Tibial artery (tissue), 4 donors: ENCODE measurements around the gene OBSL1.

ENCODE experiments used
- DNase-seq, 2 donors: peaks; one replicate each; pipeline ENCODE4 v3.0.0-alpha.2; 2019
- H3K27ac ChIP-seq, 2 donors: fragments of 200-600 bp; sonication (generic) in 1 of 2; 1 replicate in 1 of 2; 2 replicates in 1 of 2; pipeline ENCODE4 v1.5.1; 2018 to 2019; ENCODE audit warnings: mild to moderate bottlenecking in 1 of 2
- H3K27me3 ChIP-seq, 2 donors: fragments of 200-600 bp; sonication (generic) in 1 of 2; one replicate each; pipeline versions ENCODE4 v1.5.1 to v1.6.0; 2016 to 2019
- H3K36me3 ChIP-seq, 3 donors: fragments of 200-600 bp; sonication (generic) in 2 of 3; one replicate each; pipeline ENCODE4 v1.5.1; 2016 to 2019; ENCODE audit warnings: mild to moderate bottlenecking in 2 of 3
- H3K4me1 ChIP-seq, 4 donors: fragments of 200-600 bp; sonication (generic) in 2 of 4; 1 replicate in 3 of 4; 2 replicates in 1 of 4; pipeline ENCODE4 v1.5.1; 2016 to 2019
- H3K4me3 ChIP-seq, 2 donors: fragments of 200-600 bp; sonication (generic) in 1 of 2; 1 replicate in 1 of 2; 2 replicates in 1 of 2; pipeline ENCODE4 v1.5.1; 2018 to 2019; ENCODE audit warnings: mild to moderate bottlenecking in 2 of 2
- H3K9me3 ChIP-seq, 3 donors: fragments of 200-600 bp; sonication (generic) in 1 of 3; one replicate each; pipeline ENCODE4 v1.5.1; 2016 to 2019
- intact Hi-C: fragments of 100-400 bp; cut with DNase I; formaldehyde crosslinking; loops from one replicate; pipeline ENCODE4 v1.15.0; 2023; ENCODE audit warnings: low total_unique reads
- TF ChIP-seq, protein P1 (sequence below), 2 experiments: fragments of 200-600 bp in 1 of 2; fragments of 450-650 bp in 1 of 2; IDR thresholded peaks; one replicate each; pipeline ENCODE4 v1.5.1; 2017 to 2019; ENCODE audit warnings: antibody characterized with exemption in 2 of 2, mild to moderate bottlenecking in 1 of 2, moderate library complexity in 1 of 2

OBSL1 gene

DNA sequence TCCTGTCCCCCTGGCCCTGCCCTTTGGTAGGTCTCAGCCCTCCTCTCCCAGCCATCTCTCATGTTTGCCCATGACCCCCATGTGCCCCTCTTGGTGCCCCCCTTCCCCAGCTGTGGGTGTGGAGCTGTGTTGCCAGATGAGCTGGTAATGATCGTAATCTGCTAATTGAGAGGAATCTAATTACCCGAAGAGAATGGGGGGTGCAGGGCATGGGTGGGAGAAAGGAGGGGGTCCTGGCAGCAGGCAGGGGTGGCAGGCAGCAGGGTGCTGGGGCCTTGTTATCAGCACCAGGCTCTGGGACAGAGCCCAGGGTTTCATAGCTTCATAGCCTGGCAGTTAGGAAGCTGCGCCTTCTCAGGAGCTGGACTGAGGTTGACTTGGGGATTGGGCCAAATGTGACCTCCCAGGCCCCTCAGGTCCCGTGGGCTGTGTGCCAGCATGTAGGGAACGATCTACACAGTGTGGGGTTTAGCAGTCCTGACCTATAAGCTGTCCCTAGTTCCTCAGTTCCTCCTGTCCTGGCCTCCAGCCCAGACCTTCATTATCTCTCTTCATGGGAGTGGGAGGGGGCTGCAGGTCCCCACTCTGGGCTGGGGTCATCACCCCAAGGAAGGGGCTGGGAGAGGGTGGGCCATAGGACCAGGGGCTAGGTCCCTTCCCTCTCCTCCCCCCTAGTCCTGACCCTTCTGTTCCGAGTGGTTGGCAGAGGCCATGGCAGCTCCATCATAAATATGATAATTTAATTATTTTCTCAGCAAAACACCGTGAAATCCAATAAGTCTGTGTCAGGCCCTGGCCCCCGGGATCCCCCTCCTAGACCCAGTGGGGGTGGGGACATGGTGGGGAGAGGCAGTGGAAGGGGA, 63.5 kb downstream of the OBSL1 start:
- Histone ChIP-seq H3K4me3 (no peak overlapping the region), H3K27me3 (peaks cover 0 to 22% of the 10 kb centered on the region in 2 donors), H3K4me1 (peaks cover 0 to 42% (median 27%) of the 10 kb centered on the region in 4 donors), H3K27ac (no peak overlapping the region), H3K36me3 (peaks cover 30 to 51% (median 44%) of the 10 kb centered on the region in 3 donors), H3K9me3 (no peaks in the 10 kb centered on the region)
- DNase-seq: no peak
- intact Hi-C loops: no loop called here
- TF ChIP-seq, protein P1, sequence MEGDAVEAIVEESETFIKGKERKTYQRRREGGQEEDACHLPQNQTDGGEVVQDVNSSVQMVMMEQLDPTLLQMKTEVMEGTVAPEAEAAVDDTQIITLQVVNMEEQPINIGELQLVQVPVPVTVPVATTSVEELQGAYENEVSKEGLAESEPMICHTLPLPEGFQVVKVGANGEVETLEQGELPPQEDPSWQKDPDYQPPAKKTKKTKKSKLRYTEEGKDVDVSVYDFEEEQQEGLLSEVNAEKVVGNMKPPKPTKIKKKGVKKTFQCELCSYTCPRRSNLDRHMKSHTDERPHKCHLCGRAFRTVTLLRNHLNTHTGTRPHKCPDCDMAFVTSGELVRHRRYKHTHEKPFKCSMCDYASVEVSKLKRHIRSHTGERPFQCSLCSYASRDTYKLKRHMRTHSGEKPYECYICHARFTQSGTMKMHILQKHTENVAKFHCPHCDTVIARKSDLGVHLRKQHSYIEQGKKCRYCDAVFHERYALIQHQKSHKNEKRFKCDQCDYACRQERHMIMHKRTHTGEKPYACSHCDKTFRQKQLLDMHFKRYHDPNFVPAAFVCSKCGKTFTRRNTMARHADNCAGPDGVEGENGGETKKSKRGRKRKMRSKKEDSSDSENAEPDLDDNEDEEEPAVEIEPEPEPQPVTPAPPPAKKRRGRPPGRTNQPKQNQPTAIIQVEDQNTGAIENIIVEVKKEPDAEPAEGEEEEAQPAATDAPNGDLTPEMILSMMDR (IDR thresholded peaks at IDR 0.05): no peak

DNA sequence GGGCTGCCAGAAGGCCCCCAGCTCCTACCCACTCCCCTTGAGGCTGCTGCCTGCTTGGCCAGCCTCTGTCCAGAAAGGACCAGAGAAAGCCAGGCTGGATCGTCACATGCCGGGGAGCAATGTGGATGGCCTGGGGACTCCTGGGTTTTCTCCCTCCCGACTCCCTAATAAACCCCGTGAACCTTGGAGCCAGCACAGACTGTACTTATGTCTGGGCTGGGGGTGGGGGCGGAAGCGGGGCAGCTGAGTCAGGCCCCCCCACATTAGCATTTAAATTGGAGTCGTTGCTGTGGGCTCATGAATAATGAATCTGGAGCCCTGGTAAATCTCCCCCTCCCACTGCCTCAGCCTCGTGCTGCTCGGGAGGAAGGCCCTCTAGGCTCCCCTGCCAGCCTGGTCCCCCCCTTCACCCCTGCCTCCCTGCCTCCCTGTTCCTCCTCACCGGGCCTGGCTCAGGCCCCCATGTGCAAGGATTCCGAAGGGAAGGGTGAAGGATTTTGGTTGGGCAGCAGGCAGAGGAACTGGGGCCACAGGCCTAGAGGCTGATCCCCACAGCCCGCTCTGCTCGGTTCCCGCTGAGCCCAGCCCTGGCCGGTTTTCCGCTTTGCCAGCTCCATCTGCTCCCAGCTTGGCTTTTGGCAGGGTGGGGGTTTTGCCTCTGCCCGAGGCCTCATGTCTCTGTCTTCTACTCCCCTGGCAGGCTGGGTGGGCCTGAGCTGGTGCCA, 64.4 kb downstream of the OBSL1 start:
- Histone ChIP-seq H3K4me1 (peaks cover 0 to 38% (median 26%) of the 10 kb centered on the region in 4 donors), H3K4me3 (no peak overlapping the region), H3K36me3 (peaks cover 36 to 60% (median 51%) of the 10 kb centered on the region in 3 donors), H3K27ac (no peak overlapping the region), H3K27me3 (peaks cover 0 to 13% of the 10 kb centered on the region in 2 donors), H3K9me3 (no peaks in the 10 kb centered on the region)
- intact Hi-C loops: no loop called here
- TF ChIP-seq, protein P1 (IDR thresholded peaks at IDR 0.05): no peak
- peak in 1 of 2 donors; percentile 65 for DNase-seq

DNA sequence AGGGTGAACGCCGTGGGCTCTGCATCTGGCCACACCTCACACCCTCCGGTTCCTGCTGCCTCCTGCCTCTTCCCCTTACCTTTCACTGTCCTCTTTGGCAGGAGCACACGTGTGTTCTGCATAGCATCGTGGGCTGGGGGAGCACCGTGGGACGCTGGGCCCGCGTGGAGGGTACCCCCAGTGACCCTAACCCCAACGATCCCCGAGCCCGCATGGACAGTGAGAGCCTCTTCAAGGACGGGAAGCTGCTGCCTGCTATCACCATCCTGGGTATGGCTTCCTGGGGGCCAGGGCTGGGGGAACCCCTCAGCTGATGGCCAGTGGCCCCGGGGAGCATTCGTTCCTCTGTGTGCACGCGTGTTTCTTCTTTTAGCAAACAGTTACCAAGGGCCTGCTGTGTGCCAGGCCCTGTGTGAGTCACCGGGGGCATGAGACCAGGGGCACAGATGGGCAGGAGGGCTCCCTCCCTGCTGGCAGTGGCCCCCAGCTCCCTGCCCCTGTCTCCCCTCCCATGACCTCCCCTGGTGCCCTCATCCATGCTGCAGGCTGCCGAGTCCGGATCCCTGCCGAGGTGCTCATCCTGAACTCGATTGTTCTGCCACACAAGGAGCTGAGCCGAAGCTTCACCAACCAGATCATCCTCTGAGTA, 65.1 kb downstream of the OBSL1 start:
- no peak overlapping the region for H3K27ac ChIP-seq
- no peak for DNase-seq
- H3K4me3 ChIP-seq: no peak overlapping the region
- peaks cover 36 to 67% (median 57%) of the 10 kb centered on the region in 3 donors for H3K36me3 ChIP-seq
- no peaks in the 10 kb centered on the region for H3K9me3 ChIP-seq
- H3K4me1 ChIP-seq: peaks cover 0 to 31% (median 23%) of the 10 kb centered on the region in 4 donors
- TF ChIP-seq, protein P1 (IDR thresholded peaks at IDR 0.05): no peak
- H3K27me3 ChIP-seq: peaks cover 0 to 7% of the 10 kb centered on the region in 2 donors
- intact Hi-C loops: no loop called here

DNA sequence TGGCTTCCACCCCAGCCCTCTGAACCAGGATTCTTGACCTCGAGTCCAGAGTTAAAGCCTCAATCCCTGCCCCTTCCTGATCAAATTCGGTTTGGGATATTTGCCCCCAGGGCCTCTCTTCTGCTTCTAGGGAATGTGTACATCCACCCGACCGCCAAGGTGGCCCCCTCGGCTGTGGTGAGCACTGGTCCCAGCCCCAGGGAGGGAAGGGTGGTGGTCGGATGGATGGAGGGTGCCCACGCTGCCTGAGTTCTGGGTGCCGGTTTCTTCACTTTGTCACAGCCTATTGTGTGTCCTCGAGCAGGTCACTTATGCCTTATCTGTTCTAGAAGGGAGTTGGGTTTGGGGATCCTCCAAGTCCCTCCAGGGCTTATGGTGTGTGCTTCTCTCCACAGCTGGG, 65.8 kb downstream of the OBSL1 start:
- peaks cover 0 to 24% (median 21%) of the 10 kb centered on the region in 4 donors for H3K4me1 ChIP-seq
- no peak overlapping the region for H3K27ac ChIP-seq
- intact Hi-C loops: no loop called here
- TF ChIP-seq, protein P1 (IDR thresholded peaks at IDR 0.05): no peak
- H3K9me3 ChIP-seq: no peaks in the 10 kb centered on the region
- peaks cover 0 to 2% of the 10 kb centered on the region in 2 donors for H3K27me3 ChIP-seq
- H3K4me3 ChIP-seq: no peak overlapping the region
- peaks cover 36 to 67% (median 57%) of the 10 kb centered on the region in 3 donors for H3K36me3 ChIP-seq
- DNase-seq: no peak

DNA sequence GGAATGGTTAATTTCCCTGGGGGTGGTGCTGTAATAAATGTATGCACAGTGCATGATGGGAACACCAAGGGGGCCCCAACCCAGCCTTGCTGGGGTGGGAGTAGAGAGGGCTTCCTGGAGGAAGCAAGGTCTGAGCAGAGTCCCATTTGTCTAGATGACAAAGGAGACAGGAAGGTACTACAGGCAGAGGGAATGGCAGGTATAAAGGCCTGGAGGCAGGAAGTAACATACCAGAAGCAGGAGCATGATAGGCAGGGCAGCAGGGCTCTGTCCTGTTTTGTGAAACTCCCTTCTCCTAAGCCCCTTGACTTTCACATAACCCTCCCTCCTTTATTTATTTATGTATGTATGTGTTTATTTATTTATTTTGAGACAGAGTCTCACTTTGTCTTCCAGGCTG, 68.7 kb downstream of the OBSL1 start:
- Histone ChIP-seq H3K9me3 (no peaks in the 10 kb centered on the region), H3K4me3 (no peak overlapping the region), H3K36me3 (peaks cover 36 to 63% (median 57%) of the 10 kb centered on the region in 3 donors), H3K27ac (no peak overlapping the region), H3K4me1 (peaks cover 0 to 16% (median 14%) of the 10 kb centered on the region in 4 donors), H3K27me3 (no peaks in the 10 kb centered on the region)
- no peak for DNase-seq
- intact Hi-C loops: loop anchor here (5.0 kb wide), 1 partner anchor 35 kb away; no protein-coding TSS in a partner anchor
- TF ChIP-seq, protein P1 (IDR thresholded peaks at IDR 0.05): no peak
